HTR-8/SVneo (cell line): ENCODE data around the gene TMED1.
"Not testable (repeated sequence)": the region's sequence is repeated elsewhere in the genome, so short reads cannot be mapped to it uniquely, and the experiment has no call there.

Experiments
- DNase-seq: peaks from one replicate; pipeline ENCODE4 v3.0.0; 2011; ENCODE audit warnings: low spot score, mixed read lengths; ENCODE audit not compliant: insufficient read length
- FAIRE-seq: peaks from 2 replicates; lab custom pipeline; 2011; peaks lifted over from hg19 to GRCh38; lab: Jason Lieb, UNC

Gene TMED1

GRCh38 chr19:10863107-10863717 lies 27.2 kb upstream of the TMED1 start:
- no peak for DNase-seq

GRCh38 chr19:10862561-10863106 lies 26.6 kb upstream of the TMED1 start:
- no peak for FAIRE-seq
- no peak for DNase-seq

More at GRCh38 chr19:10863107-10863717, 27.2 kb upstream of the TMED1 start:
- FAIRE-seq: no peak

- FAIRE-seq: no peak
These were observed 25.2 kb upstream of the TMED1 start for GRCh38 chr19:10861103-10861651.

GRCh38 chr19:10858204-10858828 lies 22.3 kb upstream of the TMED1 start:
- FAIRE-seq (no peak), DNase-seq (no peak)

More at GRCh38 chr19:10861103-10861651, 25.2 kb upstream of the TMED1 start:
- no peak for DNase-seq

- FAIRE-seq, DNase-seq: not testable (repeated sequence)
These were observed 20.9 kb upstream of the TMED1 start for GRCh38 chr19:10856899-10857298.

GRCh38 chr19:10855879-10856522 lies 20.0 kb upstream of the TMED1 start:
- FAIRE-seq (peak; percentile 83), DNase-seq (no peak)

GRCh38 chr19:10854350-10855089 lies 18.5 kb upstream of the TMED1 start:
- FAIRE-seq (no peak), DNase-seq (no peak)

GRCh38 chr19:10852941-10853340 lies 16.9 kb upstream of the TMED1 start:
- FAIRE-seq (no peak), DNase-seq (no peak)

- DNase-seq: peak; percentile 73
- peak; percentile 77 for FAIRE-seq
These were observed 16.2 kb upstream of the TMED1 start for GRCh38 chr19:10852098-10852800.

GRCh38 chr19:10850631-10851030 lies 14.6 kb upstream of the TMED1 start:
- FAIRE-seq (no peak), DNase-seq (no peak)

GRCh38 chr19:10848230-10848856 lies 12.3 kb upstream of the TMED1 start, which contains the start of gene C19orf38:
C19orf38 (plus strand) TSS chr19:10848415; CDS start chr19:10848509, 94 bp downstream.
- no peak for DNase-seq
- FAIRE-seq: no peak

GRCh38 chr19:10846500-10847202 lies 10.6 kb upstream of the TMED1 start:
- DNase-seq (no peak), FAIRE-seq (no peak)

- DNase-seq: no peak
- FAIRE-seq: no peak
These were observed 6.8 kb upstream of the TMED1 start for GRCh38 chr19:10842788-10843187.

GRCh38 chr19:10839114-10840050 lies 3.4 kb upstream of the TMED1 start:
- DNase-seq: no peak
- no peak for FAIRE-seq

- FAIRE-seq: no peak
- no peak for DNase-seq
These were observed 2.4 kb upstream of the TMED1 start for GRCh38 chr19:10838377-10838776.

GRCh38 chr19:10837649-10838048 lies 1.6 kb upstream of the TMED1 start:
- DNase-seq, FAIRE-seq: not testable (repeated sequence)
